OCI-LY1 (cell line): ENCODE measurements around the gene THRA.

ENCODE experiments used
- H2AFZ ChIP-seq: fragments of 200-600 bp; sonication (generic), shearing (Covaris generic); 2 replicates; pipeline ENCODE4 v1.6.0; 2014; ENCODE audit warnings: antibody characterized with exemption, mild to moderate bottlenecking, low read length
- H3F3A ChIP-seq: fragments of 200-600 bp; sonication (generic), shearing (Covaris generic); 2 replicates; pipeline ENCODE4 v1.6.0; 2014; ENCODE audit warnings: mild to moderate bottlenecking, antibody characterized with exemption, low read length, moderate library complexity; ENCODE audit not compliant: insufficient read depth
- H3K27ac ChIP-seq: fragments of 200-600 bp; sonication (generic); 2 replicates; pipeline ENCODE4 v1.5.1; 2014; ENCODE audit warnings: low read length, mixed run types, mild to moderate bottlenecking, low read depth; ENCODE audit not compliant: poor library complexity, severe bottlenecking
- H3K27me3 ChIP-seq: fragments of 200-600 bp; sonication (generic); 2 replicates; pipeline ENCODE4 v1.6.0; 2014; ENCODE audit warnings: antibody characterized with exemption, mild to moderate bottlenecking, low read length, moderate library complexity; ENCODE audit not compliant: insufficient read depth
- H3K36me3 ChIP-seq: fragments of 200-600 bp; sonication (generic); 2 replicates; pipeline ENCODE4 v1.6.1; 2014; ENCODE audit warnings: mild to moderate bottlenecking, antibody characterized with exemption, low read length, moderate library complexity, mixed read lengths; ENCODE audit not compliant: insufficient read depth
- H3K4me1 ChIP-seq: fragments of 200-600 bp; sonication (generic); 2 replicates; pipeline ENCODE4 v1.5.1; 2014; ENCODE audit warnings: mild to moderate bottlenecking, low read length, moderate library complexity; ENCODE audit not compliant: insufficient read depth, severe bottlenecking
- H3K4me2 ChIP-seq: fragments of 200-600 bp; sonication (generic), shearing (Covaris generic); 2 replicates; pipeline ENCODE4 v1.6.1; 2014; ENCODE audit warnings: low read length
- H3K4me3 ChIP-seq: fragments of 200-600 bp; sonication (generic); 2 replicates; pipeline ENCODE4 v1.5.1; 2014; ENCODE audit warnings: low read length, low read depth, mild to moderate bottlenecking, mixed read lengths; ENCODE audit not compliant: poor library complexity, severe bottlenecking
- H3K79me2 ChIP-seq: fragments of 200-600 bp; shearing (Covaris generic); 2 replicates; pipeline ENCODE4 v1.6.1; 2016; ENCODE audit warnings: mixed run types, low read length, mixed read lengths; ENCODE audit not compliant: insufficient read depth
- H3K9ac ChIP-seq: fragments of 200-600 bp; sonication (generic), shearing (Covaris generic); 2 replicates; pipeline ENCODE4 v1.6.1; 2014; ENCODE audit warnings: mild to moderate bottlenecking, low read length, mixed read lengths
- H3K9me2 ChIP-seq: fragments of 200-600 bp; sonication (generic), shearing (Covaris generic); 2 replicates; pipeline ENCODE4 v1.6.1; 2014; ENCODE audit warnings: low read depth, mild to moderate bottlenecking, low read length, mixed read lengths
- H3K9me3 ChIP-seq: fragments of 200-600 bp; shearing (Covaris generic); 2 replicates; pipeline ENCODE4 v1.6.1; 2014; ENCODE audit warnings: low read length, mixed read lengths
- H4K20me1 ChIP-seq: fragments of 200-600 bp; sonication (generic), shearing (Covaris generic); 2 replicates; pipeline ENCODE4 v1.6.0; 2016; ENCODE audit warnings: mild to moderate bottlenecking, low read length; ENCODE audit not compliant: insufficient read depth
- CTCF ChIP-seq: fragments of 200-600 bp; sonication (generic), shearing (Covaris generic); IDR thresholded peaks from 2 replicates; pipeline ENCODE4 v1.5.1; 2017; ENCODE audit warnings: mild to moderate bottlenecking, antibody characterized with exemption, low read length, moderate library complexity, mixed read lengths
- EZH2 ChIP-seq: fragments of 200-600 bp; sonication (generic), shearing (Covaris generic); IDR thresholded peaks from 2 replicates; pipeline ENCODE4 v1.8.0; 2017; ENCODE audit warnings: borderline replicate concordance, mixed run types, mild to moderate bottlenecking, antibody characterized with exemption, low read length, moderate library complexity, mixed read lengths

The THRA gene

GRCh38 chr17:40063901-40064531 is 1.3 kb downstream of the THRA start:
- H3K4me3 ChIP-seq, result peak overlapping the region; percentile 86
- no peaks in the 10 kb centered on the region for H3F3A ChIP-seq
- H4K20me1 ChIP-seq, result no peaks in the 10 kb centered on the region
- H3K27ac ChIP-seq, result no peak overlapping the region
- H3K4me2 ChIP-seq, result peak overlapping the region; percentile 82; the same call in 1 of the 2 replicates
- H3K9me3 ChIP-seq, result no peaks in the 10 kb centered on the region
- no peaks in the 10 kb centered on the region for H3K36me3 ChIP-seq
- peak overlapping the region; percentile 85; the same call in 1 of the 2 replicates for H3K9ac ChIP-seq
- H3K9me2 ChIP-seq, result no peaks in the 10 kb centered on the region
- TF ChIP-seq CTCF (no peak), EZH2 (no peak)
- H3K79me2 ChIP-seq, result no peaks in the 10 kb centered on the region
- peaks cover 40% of the 10 kb centered on the region for H3K4me1 ChIP-seq
- H2AFZ ChIP-seq, result no peak overlapping the region
- H3K27me3 ChIP-seq, result peaks cover 9% of the 10 kb centered on the region

- no peaks in the 10 kb centered on the region for H3K9me3 ChIP-seq
- no peak overlapping the region for H3K4me3 ChIP-seq
- H3K36me3 ChIP-seq, result no peaks in the 10 kb centered on the region
- H4K20me1 ChIP-seq, result no peaks in the 10 kb centered on the region
- TF ChIP-seq CTCF (no peak), EZH2 (no peak)
- H3K79me2 ChIP-seq, result no peaks in the 10 kb centered on the region
- H3K4me1 ChIP-seq, result peaks cover 51% of the 10 kb centered on the region
- no peak overlapping the region for H3K9ac ChIP-seq
- H3K4me2 ChIP-seq, result no peak overlapping the region
- H3K27me3 ChIP-seq, result peaks cover 9% of the 10 kb centered on the region
- no peaks in the 10 kb centered on the region for H3K9me2 ChIP-seq
- no peak overlapping the region for H3K27ac ChIP-seq
- no peaks in the 10 kb centered on the region for H3F3A ChIP-seq
- no peak overlapping the region for H2AFZ ChIP-seq
Observed at GRCh38 chr17:40064971-40065768, 2.4 kb downstream of the THRA start.

- TF ChIP-seq CTCF (no peak), EZH2 (no peak)
- no peaks in the 10 kb centered on the region for H3K9me3 ChIP-seq
- H3K4me2 ChIP-seq, result no peak overlapping the region
- H4K20me1 ChIP-seq, result no peaks in the 10 kb centered on the region
- H3K4me1 ChIP-seq, result peaks cover 57% of the 10 kb centered on the region
- H3K27me3 ChIP-seq, result peaks cover 9% of the 10 kb centered on the region
- H3F3A ChIP-seq, result no peaks in the 10 kb centered on the region
- no peaks in the 10 kb centered on the region for H3K9me2 ChIP-seq
- H3K27ac ChIP-seq, result no peak overlapping the region
- no peaks in the 10 kb centered on the region for H3K79me2 ChIP-seq
- H3K4me3 ChIP-seq, result no peak overlapping the region
- H2AFZ ChIP-seq, result no peak overlapping the region
- H3K9ac ChIP-seq, result no peak overlapping the region
- no peaks in the 10 kb centered on the region for H3K36me3 ChIP-seq
Observed at GRCh38 chr17:40065769-40066510, 3.2 kb downstream of the THRA start.
